ENCODE measurements around the gene PTGES.

- TF ChIP-seq GATA2 (CRISPR knock-in tag; IDR thresholded peaks at IDR 0.05) (no peak), CTCF (IDR thresholded peaks at IDR 0.05) (no peak), USF2 (IDR thresholded peaks at IDR 0.05; ENCODE audit: borderline replicate concordance, low read depth, low read length) (no peak), RAD21 (IDR thresholded peaks at IDR 0.05; ENCODE audit: low read length) (no peak), POLR2AphosphoS5 (IDR thresholded peaks at IDR 0.05; ENCODE audit: low read depth, low read length) (no peak), IRF3 (IDR thresholded peaks at IDR 0.05; ENCODE audit: low read depth, low read length) (no peak)
These were observed 33.0 kb upstream of the PTGES start for GRCh38 chr9:129785866-129786265.

Measured in SK-N-SH (cell line).